ENCODE data around the gene ARHGAP27. TPM values are rescaled to one million over a fixed set of nuclear protein-coding genes. Genes with fewer than 3 reads are reported as not detected.

Gene ARHGAP27
- total RNA-seq, 1 donor from 2014 or later: 27.3 TPM

GRCh38 chr17:45431531-45432404, 902 bp downstream of the ARHGAP27 start:
- no peak for DNase-seq (ENCODE audit: low spot score)

- no peak for DNase-seq (ENCODE audit: low spot score)
These were observed 1.7 kb downstream of the ARHGAP27 start for GRCh38 chr17:45430738-45431530.

- no peak for DNase-seq (ENCODE audit: low spot score)
These were observed 2.5 kb downstream of the ARHGAP27 start for GRCh38 chr17:45430006-45430737.

GRCh38 chr17:45429339-45430005, 3.2 kb downstream of the ARHGAP27 start:
- DNase-seq (ENCODE audit: low spot score): no peak

- DNase-seq (ENCODE audit: low spot score): no peak
These were observed 3.7 kb downstream of the ARHGAP27 start for GRCh38 chr17:45428931-45429338.

- DNase-seq (ENCODE audit: low spot score): no peak
These were observed 4.5 kb downstream of the ARHGAP27 start for GRCh38 chr17:45428050-45428617.

- no peak for DNase-seq (ENCODE audit: low spot score)
These were observed 5.4 kb downstream of the ARHGAP27 start for GRCh38 chr17:45427181-45427835.

GRCh38 chr17:45426561-45426960, 6.1 kb downstream of the ARHGAP27 start:
- no peak for DNase-seq (ENCODE audit: low spot score)

GRCh38 chr17:45425984-45426413, 6.7 kb downstream of the ARHGAP27 start:
- DNase-seq (ENCODE audit: low spot score): no peak

GRCh38 chr17:45425125-45425983, 7.3 kb downstream of the ARHGAP27 start:
- no peak for DNase-seq (ENCODE audit: low spot score)

GRCh38 chr17:45424769-45425124, 7.9 kb downstream of the ARHGAP27 start:
- no peak for DNase-seq (ENCODE audit: low spot score)

GRCh38 chr17:45423975-45424335, 8.7 kb downstream of the ARHGAP27 start:
- no peak for DNase-seq (ENCODE audit: low spot score)

GRCh38 chr17:45423304-45423974, 9.2 kb downstream of the ARHGAP27 start:
- no peak for DNase-seq (ENCODE audit: low spot score)

- no peak for DNase-seq (ENCODE audit: low spot score)
These were observed 17.4 kb downstream of the ARHGAP27 start for GRCh38 chr17:45414990-45415881.

GRCh38 chr17:45413498-45413923, 19.2 kb downstream of the ARHGAP27 start:
- DNase-seq (ENCODE audit: low spot score): no peak

GRCh38 chr17:45411348-45412105, 21.1 kb downstream of the ARHGAP27 start:
- no peak for DNase-seq (ENCODE audit: low spot score)
